Measurements from ENCODE around the gene PRDX6. TPM values are rescaled to one million over a fixed set of nuclear protein-coding genes. Genes with fewer than 3 reads are reported as not detected.
A peak's percentile ranks its signal among the peaks of the same experiment; 100 is the strongest.

PRDX6 gene, protein sequence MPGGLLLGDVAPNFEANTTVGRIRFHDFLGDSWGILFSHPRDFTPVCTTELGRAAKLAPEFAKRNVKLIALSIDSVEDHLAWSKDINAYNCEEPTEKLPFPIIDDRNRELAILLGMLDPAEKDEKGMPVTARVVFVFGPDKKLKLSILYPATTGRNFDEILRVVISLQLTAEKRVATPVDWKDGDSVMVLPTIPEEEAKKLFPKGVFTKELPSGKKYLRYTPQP
- total RNA-seq = 304 TPM

DNA sequence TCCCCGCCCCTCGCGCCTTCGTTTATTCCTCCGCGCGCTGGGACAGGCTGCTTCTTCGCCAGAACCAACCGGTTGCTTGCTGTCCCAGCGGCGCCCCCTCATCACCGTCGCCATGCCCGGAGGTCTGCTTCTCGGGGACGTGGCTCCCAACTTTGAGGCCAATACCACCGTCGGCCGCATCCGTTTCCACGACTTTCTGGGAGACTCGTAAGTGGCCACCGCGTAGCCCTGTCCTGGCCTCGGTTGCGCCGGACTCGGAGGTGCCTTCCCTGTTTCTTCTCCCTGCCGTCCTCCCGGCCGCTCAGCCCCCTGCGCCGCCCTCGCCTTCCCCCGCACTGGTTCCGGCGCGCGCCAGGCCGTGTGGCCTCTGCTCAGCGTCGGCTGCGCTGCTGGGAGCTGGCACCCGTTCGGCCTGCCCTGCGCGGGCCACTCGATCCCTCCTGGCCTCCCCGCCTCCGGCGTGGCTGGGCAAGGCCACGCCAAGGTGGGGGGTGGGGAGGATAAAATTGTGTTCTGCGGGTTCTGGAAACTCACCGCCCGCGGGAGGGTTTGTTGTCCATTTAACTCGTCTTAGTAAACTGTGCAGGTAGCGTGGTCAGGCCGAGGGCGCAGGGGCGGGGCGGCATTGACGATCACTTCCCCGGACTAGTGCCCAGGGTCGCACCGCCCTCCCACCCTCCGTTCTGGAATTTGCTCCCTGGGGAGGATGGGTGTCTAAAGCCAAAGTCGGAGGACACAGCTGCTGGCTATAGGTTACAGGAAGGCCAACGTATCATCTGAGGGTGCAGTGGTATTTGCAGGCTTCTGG lies at the start of gene PRDX6:
TSS of gene PRDX6 (plus strand) at position 50 of the 808 bp plus-strand sequence. CDS start at position 113, 63 bp downstream.
- Histone ChIP-seq H3K27ac (ENCODE audit: low read depth, low read length) (peak within 1 kb of the TSS; percentile 97), H3K36me3 (ENCODE audit: control insufficient read depth in 3 of 3, insufficient read depth in 3 of 3, low read length in 3 of 3) (peaks cover 15 to 31% (median 15%) of the 10 kb centered on the region in 3 donors), H3K9me3 (ENCODE audit: control insufficient read depth in 3 of 3, low read length in 3 of 3) (no peaks in the 10 kb centered on the region), H3K9ac (ENCODE audit: low read depth in 1 of 3, low read length in 3 of 3) (peak within 1 kb of the TSS; percentile 95 to 99 (median 97)), H3K4me1 (ENCODE audit: control insufficient read depth in 3 of 3, insufficient read depth in 3 of 3, low read length in 3 of 3) (peaks cover 29 to 49% (median 48%) of the 10 kb centered on the region in 3 donors), H3K4me3 (ENCODE audit: low read length in 3 of 3) (peak within 1 kb of the TSS; percentile 90 to 96 (median 91)), H3K27me3 (ENCODE audit: control insufficient read depth in 3 of 3, insufficient read depth in 3 of 3, low read length in 3 of 3) (no peaks in the 10 kb centered on the region)

DNA sequence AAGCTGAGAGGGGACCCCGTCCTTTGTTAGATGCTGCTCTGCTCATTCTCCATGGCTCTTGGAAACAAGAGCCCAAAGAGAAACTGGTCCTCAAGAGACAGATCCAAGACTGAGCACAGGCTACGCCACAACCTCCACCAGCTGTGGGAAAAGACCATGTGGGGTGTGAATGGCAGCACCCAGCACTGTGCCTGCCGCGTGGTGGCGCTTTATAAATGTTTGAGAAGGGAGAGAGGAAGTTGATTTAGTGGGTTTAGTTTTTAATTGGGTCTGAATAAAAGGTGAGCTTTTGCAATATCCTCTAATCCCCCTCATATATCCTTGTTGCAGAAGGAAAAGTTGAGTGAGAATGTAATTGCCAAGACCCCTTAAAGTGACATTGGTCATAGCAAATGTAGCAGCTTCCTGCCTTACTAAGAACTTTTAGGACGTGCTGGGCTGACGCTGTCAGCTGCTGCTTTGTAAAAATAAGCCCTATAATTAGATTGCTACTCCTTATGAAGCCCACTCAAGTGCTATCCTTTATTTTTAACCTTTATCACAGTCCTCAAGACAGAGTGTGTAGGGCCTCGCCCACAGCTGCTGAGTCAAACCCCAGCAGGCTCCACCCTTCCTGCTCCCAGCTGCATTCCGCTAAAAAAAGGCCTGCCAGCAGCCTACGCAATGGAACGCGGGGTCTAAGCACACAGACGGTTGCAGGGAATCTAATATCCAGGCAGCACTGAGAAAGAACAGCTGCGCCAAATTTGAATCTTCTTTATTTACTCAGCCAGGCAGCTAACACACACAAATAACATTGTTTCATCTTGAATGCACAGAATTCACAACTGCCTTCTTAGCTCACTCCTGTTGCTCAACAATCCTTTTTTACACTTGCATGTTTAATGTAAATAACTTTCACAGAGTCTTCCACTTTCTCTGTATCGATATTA lies 47.4 kb upstream of the PRDX6 start:
- Histone ChIP-seq H3K4me3 (ENCODE audit: low read length in 3 of 3) (peak overlapping the region; percentile 22 to 62 (median 54)), H3K4me1 (ENCODE audit: control insufficient read depth in 3 of 3, insufficient read depth in 3 of 3, low read length in 3 of 3) (peaks cover 16 to 19% (median 18%) of the 10 kb centered on the region in 3 donors), H3K9ac (ENCODE audit: low read depth in 1 of 3, low read length in 3 of 3) (peak overlapping the region; percentile 63 to 80 (median 79))

DNA sequence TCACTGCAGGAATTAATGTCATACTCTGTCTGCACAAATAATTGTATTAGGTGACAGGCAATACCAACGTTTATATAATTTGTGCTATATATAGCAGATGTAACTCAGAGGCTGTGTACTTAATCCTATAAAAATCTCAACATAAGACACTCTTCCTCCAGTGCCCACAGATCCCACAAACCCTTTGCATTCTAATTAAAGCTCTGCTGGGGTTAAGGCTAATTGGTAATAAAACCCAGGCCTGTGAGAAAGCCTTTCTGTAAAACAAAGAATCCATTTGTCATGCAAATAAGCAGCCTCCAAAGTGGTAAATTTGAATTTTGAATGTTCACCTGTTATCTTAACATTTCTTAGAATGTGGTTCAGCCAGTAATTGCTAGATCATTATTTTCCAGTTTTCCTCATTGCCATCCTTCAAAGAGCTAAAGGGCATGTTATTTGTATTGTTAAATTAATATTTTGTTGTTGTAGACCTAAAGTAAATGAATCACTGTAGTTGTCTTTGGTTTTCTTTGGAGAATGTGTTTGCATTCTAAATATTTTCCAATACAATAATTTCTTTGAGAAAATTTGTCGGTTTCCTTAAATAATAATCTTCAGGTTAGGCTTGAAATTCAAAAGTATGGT lies 46.3 kb upstream of the PRDX6 start:
- H3K4me1 ChIP-seq (ENCODE audit: control insufficient read depth in 3 of 3, insufficient read depth in 3 of 3, low read length in 3 of 3) = peaks cover 16 to 19% (median 18%) of the 10 kb centered on the region in 3 donors
- H3K9ac ChIP-seq (ENCODE audit: low read depth in 1 of 3, low read length in 3 of 3) = peak overlapping the region in 2 of 3 donors; percentile 79 to 80
- no peaks in the 10 kb centered on the region for H3K27me3 ChIP-seq (ENCODE audit: control insufficient read depth in 3 of 3, insufficient read depth in 3 of 3, low read length in 3 of 3)
- no peaks in the 10 kb centered on the region for H3K36me3 ChIP-seq (ENCODE audit: control insufficient read depth in 3 of 3, insufficient read depth in 3 of 3, low read length in 3 of 3)
- peak overlapping the region; percentile 83 for H3K27ac ChIP-seq (ENCODE audit: low read depth, low read length)
- no peaks in the 10 kb centered on the region for H3K9me3 ChIP-seq (ENCODE audit: control insufficient read depth in 3 of 3, low read length in 3 of 3)
- H3K4me3 ChIP-seq (ENCODE audit: low read length in 3 of 3) = no peak overlapping the region

More for the DNA sequence above, 47.4 kb upstream of the PRDX6 start:
- peak overlapping the region; percentile 83 for H3K27ac ChIP-seq (ENCODE audit: low read depth, low read length)
- no peaks in the 10 kb centered on the region for H3K36me3 ChIP-seq (ENCODE audit: control insufficient read depth in 3 of 3, insufficient read depth in 3 of 3, low read length in 3 of 3)
- no peaks in the 10 kb centered on the region for H3K9me3 ChIP-seq (ENCODE audit: control insufficient read depth in 3 of 3, low read length in 3 of 3)
- no peaks in the 10 kb centered on the region for H3K27me3 ChIP-seq (ENCODE audit: control insufficient read depth in 3 of 3, insufficient read depth in 3 of 3, low read length in 3 of 3)

DNA sequence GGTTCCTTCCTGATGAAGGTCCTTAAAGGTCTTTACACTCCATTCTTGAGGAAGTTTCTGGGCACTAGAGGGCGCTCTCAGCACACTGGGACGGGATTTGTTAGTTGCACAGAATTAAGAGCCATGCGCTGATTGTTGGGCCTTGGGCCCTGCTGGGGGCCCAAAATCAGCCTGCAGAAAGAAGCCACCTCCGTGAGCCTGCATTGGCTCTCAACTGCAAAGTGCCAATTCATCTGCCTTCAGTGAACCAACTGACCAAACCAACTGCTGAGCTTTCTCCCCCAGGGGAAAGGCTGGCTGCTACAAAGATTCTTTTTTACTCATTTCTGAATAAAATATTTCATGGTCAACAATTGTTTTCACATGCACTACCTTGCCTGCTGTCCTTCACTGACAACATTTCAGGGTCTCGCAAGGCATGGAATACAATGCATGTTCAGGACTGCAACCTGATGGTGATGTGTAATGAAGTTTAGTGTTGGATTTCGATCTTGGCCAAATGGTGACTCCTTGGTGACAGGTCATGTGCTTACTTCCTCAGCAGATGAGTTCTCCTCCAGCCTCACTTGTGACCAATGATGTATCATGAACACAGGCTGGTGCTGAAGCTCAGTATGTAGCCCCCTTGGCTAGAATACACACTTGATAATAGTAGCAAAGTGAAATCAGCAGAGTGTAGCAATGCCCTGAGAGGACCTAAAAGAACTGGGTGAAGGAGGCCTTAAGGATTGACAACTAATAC lies 45.7 kb upstream of the PRDX6 start:
- no peaks in the 10 kb centered on the region for H3K36me3 ChIP-seq (ENCODE audit: control insufficient read depth in 3 of 3, insufficient read depth in 3 of 3, low read length in 3 of 3)
- H3K4me1 ChIP-seq (ENCODE audit: control insufficient read depth in 3 of 3, insufficient read depth in 3 of 3, low read length in 3 of 3) = peaks cover 16 to 19% (median 18%) of the 10 kb centered on the region in 3 donors
- no peak overlapping the region for H3K27ac ChIP-seq (ENCODE audit: low read depth, low read length)
- peak overlapping the region in 1 of 3 donors; percentile 40 for H3K9ac ChIP-seq (ENCODE audit: low read depth in 1 of 3, low read length in 3 of 3)
- H3K27me3 ChIP-seq (ENCODE audit: control insufficient read depth in 3 of 3, insufficient read depth in 3 of 3, low read length in 3 of 3) = no peaks in the 10 kb centered on the region
- no peak overlapping the region for H3K4me3 ChIP-seq (ENCODE audit: low read length in 3 of 3)
- no peaks in the 10 kb centered on the region for H3K9me3 ChIP-seq (ENCODE audit: control insufficient read depth in 3 of 3, low read length in 3 of 3)

DNA sequence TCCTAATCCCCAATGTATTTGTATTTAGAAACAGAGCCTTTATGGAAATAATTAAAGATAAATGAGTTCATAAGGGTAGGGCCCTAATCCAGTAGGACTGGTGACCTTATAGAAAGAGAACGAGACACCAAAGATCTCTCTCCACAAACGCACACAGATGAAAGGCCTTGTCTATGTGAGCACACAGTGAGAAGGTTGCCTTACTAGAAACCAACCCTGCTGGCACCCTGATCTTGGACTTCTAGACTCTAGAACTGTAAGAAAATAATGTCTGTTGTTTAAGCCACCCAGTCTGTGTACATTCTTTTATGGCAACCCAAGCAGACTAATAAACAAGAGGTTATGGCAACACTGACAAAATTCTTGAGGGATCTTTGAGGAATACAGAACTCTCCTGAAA lies 44.8 kb upstream of the PRDX6 start:
- no peaks in the 10 kb centered on the region for H3K27me3 ChIP-seq (ENCODE audit: control insufficient read depth in 3 of 3, insufficient read depth in 3 of 3, low read length in 3 of 3)
- no peaks in the 10 kb centered on the region for H3K9me3 ChIP-seq (ENCODE audit: control insufficient read depth in 3 of 3, low read length in 3 of 3)
- no peaks in the 10 kb centered on the region for H3K36me3 ChIP-seq (ENCODE audit: control insufficient read depth in 3 of 3, insufficient read depth in 3 of 3, low read length in 3 of 3)
- no peak overlapping the region for H3K4me3 ChIP-seq (ENCODE audit: low read length in 3 of 3)
- no peak overlapping the region for H3K27ac ChIP-seq (ENCODE audit: low read depth, low read length)
- no peak overlapping the region for H3K9ac ChIP-seq (ENCODE audit: low read depth in 1 of 3, low read length in 3 of 3)
- peaks cover 16 to 19% (median 18%) of the 10 kb centered on the region in 3 donors for H3K4me1 ChIP-seq (ENCODE audit: control insufficient read depth in 3 of 3, insufficient read depth in 3 of 3, low read length in 3 of 3)

DNA sequence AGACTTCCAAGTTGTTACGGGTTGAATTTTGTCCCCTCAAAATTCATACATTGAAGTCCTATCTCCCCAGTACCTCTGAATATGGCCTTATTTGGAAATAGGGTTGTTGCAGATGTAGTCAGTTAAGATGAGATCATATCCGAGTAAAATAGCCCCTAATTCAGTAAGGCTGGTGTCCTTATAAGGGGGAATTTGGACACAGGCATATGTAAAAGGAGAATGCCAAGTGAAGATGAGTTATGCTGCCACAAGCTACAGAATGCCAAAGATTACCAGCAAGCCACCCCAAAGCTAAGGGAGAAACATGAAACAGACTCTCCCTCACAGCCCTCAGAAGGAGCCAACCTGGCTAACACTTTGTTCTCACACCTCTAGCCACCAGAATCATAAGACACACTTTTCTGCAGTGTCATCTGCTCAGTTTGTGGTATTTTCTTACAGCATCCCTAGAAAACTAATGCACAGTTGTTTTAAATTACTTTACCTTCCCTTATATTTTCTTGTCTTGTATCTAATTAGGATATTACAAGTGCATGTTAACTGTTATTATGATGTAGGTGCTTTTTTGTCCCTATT lies 43.3 kb upstream of the PRDX6 start:
- peaks cover 16 to 19% (median 18%) of the 10 kb centered on the region in 3 donors for H3K4me1 ChIP-seq (ENCODE audit: control insufficient read depth in 3 of 3, insufficient read depth in 3 of 3, low read length in 3 of 3)
- no peaks in the 10 kb centered on the region for H3K36me3 ChIP-seq (ENCODE audit: control insufficient read depth in 3 of 3, insufficient read depth in 3 of 3, low read length in 3 of 3)
- no peaks in the 10 kb centered on the region for H3K27me3 ChIP-seq (ENCODE audit: control insufficient read depth in 3 of 3, insufficient read depth in 3 of 3, low read length in 3 of 3)
- H3K9ac ChIP-seq (ENCODE audit: low read depth in 1 of 3, low read length in 3 of 3) = no peak overlapping the region
- no peak overlapping the region for H3K4me3 ChIP-seq (ENCODE audit: low read length in 3 of 3)
- H3K9me3 ChIP-seq (ENCODE audit: control insufficient read depth in 3 of 3, low read length in 3 of 3) = no peaks in the 10 kb centered on the region
- no peak overlapping the region for H3K27ac ChIP-seq (ENCODE audit: low read depth, low read length)

DNA sequence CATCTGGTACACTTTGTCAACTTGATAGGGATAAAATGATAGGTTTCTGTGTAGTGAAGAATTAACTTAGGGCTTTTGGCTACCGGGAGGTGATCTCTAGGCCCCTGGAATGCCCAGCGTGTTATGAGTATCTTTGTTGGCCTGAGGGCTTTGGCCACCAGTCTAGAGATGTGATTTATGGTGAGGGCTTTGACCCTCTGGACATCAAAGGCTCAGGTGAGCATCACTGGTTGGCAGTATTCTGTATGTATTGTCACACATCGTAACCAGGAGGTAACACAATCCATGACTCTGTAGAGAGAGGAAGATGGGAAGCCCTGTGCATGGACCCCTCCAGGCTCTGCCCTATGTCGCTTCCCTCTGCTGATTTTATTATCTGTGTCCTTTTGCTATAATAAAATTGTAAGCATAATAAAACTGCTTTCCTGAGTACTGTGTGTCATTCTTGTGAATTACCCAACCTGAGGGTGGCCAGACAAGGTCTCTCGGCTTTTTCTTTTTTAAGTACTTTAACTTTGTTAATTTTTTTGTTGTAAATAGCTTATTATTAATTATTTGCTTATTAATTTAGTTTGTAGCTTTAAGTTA lies 40.2 kb upstream of the PRDX6 start:
- Histone ChIP-seq H3K4me3 (ENCODE audit: low read length in 3 of 3) (no peak overlapping the region), H3K27me3 (ENCODE audit: control insufficient read depth in 3 of 3, insufficient read depth in 3 of 3, low read length in 3 of 3) (no peaks in the 10 kb centered on the region), H3K4me1 (ENCODE audit: control insufficient read depth in 3 of 3, insufficient read depth in 3 of 3, low read length in 3 of 3) (no peaks in the 10 kb centered on the region), H3K36me3 (ENCODE audit: control insufficient read depth in 3 of 3, insufficient read depth in 3 of 3, low read length in 3 of 3) (peaks cover 0 to 4% (median 2%) of the 10 kb centered on the region in 3 donors), H3K9ac (ENCODE audit: low read depth in 1 of 3, low read length in 3 of 3) (no peak overlapping the region), H3K9me3 (ENCODE audit: control insufficient read depth in 3 of 3, low read length in 3 of 3) (no peaks in the 10 kb centered on the region), H3K27ac (ENCODE audit: low read depth, low read length) (no peak overlapping the region)

DNA sequence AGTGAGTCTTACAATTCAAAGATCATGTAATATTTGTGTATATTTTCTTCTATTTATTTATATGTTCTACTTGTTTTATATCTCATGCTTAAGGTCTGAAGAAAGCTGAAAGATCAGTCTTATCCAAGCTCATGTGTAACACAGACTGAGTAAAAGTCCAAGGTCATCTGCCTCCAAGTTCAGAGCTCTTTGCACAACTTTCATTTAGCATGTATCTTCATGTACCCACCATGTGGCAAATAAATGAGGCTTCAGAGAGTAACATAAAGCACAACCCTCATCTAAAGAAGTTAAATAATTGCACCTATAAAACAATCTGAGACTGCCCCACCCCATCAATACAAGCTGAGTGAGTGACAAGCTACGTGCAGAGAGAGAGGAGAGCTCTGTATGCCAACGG lies 38.5 kb upstream of the PRDX6 start:
- Histone ChIP-seq H3K36me3 (ENCODE audit: control insufficient read depth in 3 of 3, insufficient read depth in 3 of 3, low read length in 3 of 3) (peaks cover 0 to 4% (median 2%) of the 10 kb centered on the region in 3 donors), H3K27me3 (ENCODE audit: control insufficient read depth in 3 of 3, insufficient read depth in 3 of 3, low read length in 3 of 3) (no peaks in the 10 kb centered on the region), H3K9me3 (ENCODE audit: control insufficient read depth in 3 of 3, low read length in 3 of 3) (no peaks in the 10 kb centered on the region), H3K27ac (ENCODE audit: low read depth, low read length) (no peak overlapping the region), H3K4me1 (ENCODE audit: control insufficient read depth in 3 of 3, insufficient read depth in 3 of 3, low read length in 3 of 3) (no peaks in the 10 kb centered on the region), H3K9ac (ENCODE audit: low read depth in 1 of 3, low read length in 3 of 3) (no peak overlapping the region), H3K4me3 (ENCODE audit: low read length in 3 of 3) (no peak overlapping the region)
